ENCODE measurements around the gene CDC34. TPM values are rescaled to one million over a fixed set of nuclear protein-coding genes. Genes with fewer than 3 reads are reported as not detected.

Gene CDC34, protein sequence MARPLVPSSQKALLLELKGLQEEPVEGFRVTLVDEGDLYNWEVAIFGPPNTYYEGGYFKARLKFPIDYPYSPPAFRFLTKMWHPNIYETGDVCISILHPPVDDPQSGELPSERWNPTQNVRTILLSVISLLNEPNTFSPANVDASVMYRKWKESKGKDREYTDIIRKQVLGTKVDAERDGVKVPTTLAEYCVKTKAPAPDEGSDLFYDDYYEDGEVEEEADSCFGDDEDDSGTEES
- total RNA-seq, result 10 to 100 TPM; 35.4 to 52.6 (median 51.3) TPM
- total RNA-seq (2013), result 41.9 TPM
- total RNA-seq, result 10.1 to 46.9 (median 29.6) reads per million in 29 experiments

DNA sequence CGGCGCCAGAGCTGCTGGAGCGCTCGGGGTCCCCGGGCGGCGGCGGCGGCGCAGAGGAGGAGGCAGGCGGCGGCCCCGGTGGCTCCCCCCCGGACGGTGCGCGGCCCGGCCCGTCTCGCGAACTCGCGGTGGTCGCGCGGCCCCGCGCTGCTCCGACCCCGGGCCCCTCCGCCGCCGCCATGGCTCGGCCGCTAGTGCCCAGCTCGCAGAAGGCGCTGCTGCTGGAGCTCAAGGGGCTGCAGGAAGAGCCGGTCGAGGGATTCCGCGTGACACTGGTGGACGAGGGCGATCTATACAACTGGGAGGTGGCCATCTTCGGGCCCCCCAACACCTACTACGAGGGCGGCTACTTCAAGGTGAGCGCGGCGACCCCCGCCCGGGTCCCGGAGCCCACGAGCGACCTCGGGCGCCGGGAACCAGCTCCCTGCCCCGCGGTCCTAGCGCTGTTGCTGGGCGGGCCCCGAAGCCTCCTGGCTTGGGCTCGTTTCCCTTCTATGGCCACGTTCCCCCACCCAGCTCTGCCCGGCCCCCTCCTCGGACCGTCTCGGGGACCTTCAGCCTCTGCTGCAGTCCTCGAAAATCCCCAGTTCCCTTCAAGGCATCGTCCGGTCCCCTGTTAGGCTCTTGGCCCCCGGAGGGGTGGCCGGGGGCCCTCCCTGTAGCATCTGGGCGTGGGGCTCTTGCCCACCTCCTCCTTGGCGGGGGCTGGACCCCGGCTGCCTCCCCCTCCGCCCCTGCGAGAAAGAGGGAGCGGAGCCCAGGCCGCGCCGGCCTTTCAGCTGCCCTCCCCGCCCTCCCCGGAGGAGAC, at the start of gene CDC34:
CDC34 (plus strand) TSS at position 8 of the 808 bp plus-strand sequence; CDS start at position 180, 172 bp downstream.
- DNase-seq, result peak in 1 of 35 experiments; percentile 22
- peak within 1 kb of the TSS; percentile 49 to 79 for H3K27ac Mint-ChIP-seq
- no peaks in the 10 kb centered on the region for H3K36me3 Mint-ChIP-seq
- peak within 1 kb of the TSS; percentile 84 to 90 for H3K4me3 ChIP-seq (ENCODE audit: control insufficient read depth in 1 of 2, extremely low read depth in 1 of 2, low read length in 1 of 2)
- H3K4me1 Mint-ChIP-seq, result peaks cover 15 to 27% (median 19%) of the 10 kb centered on the region in 3 donors
- peak in 3 of 4 experiments; percentile 3 to 35 (median 28) for ATAC-seq (replicated peaks in 1 of 4)
- H3K36me3 ChIP-seq (ENCODE audit: control insufficient read depth in 2 of 2, extremely low read depth in 1 of 2, insufficient read depth in 1 of 2, low read length in 1 of 2), result peaks cover 11 to 20% of the 10 kb centered on the region in 2 donors
- POLR2A ChIA-PET, result interaction anchor here (0.6 kb wide), 3 partner anchors 11 to 25 kb away, joined by 6 to 7 read pairs (median 6); partner anchors contain the start of gene TPGS1 (in 1 of the 2)
- peaks cover 6 to 44% of the 10 kb centered on the region in 2 experiments for H3K4me1 ChIP-seq (ENCODE audit: control insufficient read depth in 1 of 2, extremely low read depth in 1 of 2, insufficient read depth in 2 of 2, low read length in 2 of 2)
- H3K9me3 ChIP-seq, result no peaks in the 10 kb centered on the region
- H3K27me3 ChIP-seq (replicated peaks in 1 of 2; ENCODE audit: control insufficient read depth in 2 of 2, extremely low read depth in 1 of 2, insufficient read depth in 2 of 2, low read length in 1 of 2), result peaks cover 0 to 13% of the 10 kb centered on the region in 2 experiments
- H3K27me3 Mint-ChIP-seq, result no peaks in the 10 kb centered on the region
- H3K9me3 Mint-ChIP-seq, result no peaks in the 10 kb centered on the region
- CTCF ChIA-PET, result interaction anchor here (0.6 to 3.9 kb wide), 6 partner anchors 21 to 1033 kb away, joined by 3 to 36 read pairs (median 4); no protein-coding TSS in a partner anchor
- peak within 1 kb of the TSS; percentile 82 to 86 (median 85) for H3K4me3 Mint-ChIP-seq
- H3K27ac ChIP-seq (ENCODE audit: low read length), result peak within 1 kb of the TSS; percentile 45
- under 1% methylated on average over 83 of the region's 84 CpGs for WGBS (ENCODE audit: insufficient coverage)

DNA sequence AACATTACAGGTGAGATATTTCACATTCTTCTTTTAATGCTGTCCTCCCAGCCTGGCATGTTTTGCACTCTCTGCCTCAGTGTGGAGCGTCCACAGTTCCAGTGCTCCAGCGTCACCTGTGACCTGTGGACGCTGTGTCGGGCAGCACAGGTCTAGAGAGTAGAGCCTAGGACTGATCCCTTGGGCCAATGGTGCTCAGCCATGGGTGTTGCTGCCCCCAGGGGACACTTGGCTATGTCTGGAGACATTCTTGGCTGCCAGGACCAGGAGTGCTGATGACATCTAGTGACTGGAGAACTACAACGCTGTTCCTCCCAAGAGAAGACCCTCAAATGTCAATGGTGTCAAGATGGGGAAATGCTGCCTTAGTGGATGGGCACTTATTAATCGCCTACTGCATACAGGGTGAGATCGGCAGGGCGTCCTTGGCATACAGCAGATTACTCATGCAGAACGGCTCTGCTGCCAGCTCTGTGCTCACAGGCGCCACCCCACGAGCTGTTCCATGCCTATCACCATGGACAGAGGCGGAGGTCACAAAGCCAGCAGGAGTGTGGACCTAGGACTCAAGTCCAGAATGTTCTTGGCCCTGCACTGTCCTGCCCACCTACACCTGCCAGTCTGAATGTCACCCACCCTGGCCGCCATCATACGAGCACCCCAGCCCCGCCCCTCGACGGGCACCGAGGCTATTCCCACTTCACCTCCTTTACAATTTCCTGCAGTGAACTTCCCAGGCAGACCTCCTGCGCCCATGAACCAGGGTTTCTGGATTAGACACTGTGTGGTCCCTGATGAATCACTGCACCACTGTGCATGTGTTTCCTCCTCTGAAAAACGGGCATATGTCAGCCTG, 49.1 kb upstream of the CDC34 start:
- no peak for ATAC-seq (replicated peaks in 1 of 4)
- Mint-ChIP-seq H3K4me1 (peaks cover 5 to 20% (median 10%) of the 10 kb centered on the region in 3 donors), H3K27ac (peak overlapping the region in 1 of 2 donors; percentile 23), H3K4me3 (no peak overlapping the region), H3K27me3 (peaks cover 3 to 18% of the 10 kb centered on the region in 2 donors), H3K9me3 (peaks cover 5 to 13% (median 6%) of the 10 kb centered on the region in 3 donors), H3K36me3 (no peaks in the 10 kb centered on the region)
- no peaks in the 10 kb centered on the region for H3K36me3 ChIP-seq (ENCODE audit: control insufficient read depth in 2 of 2, extremely low read depth in 1 of 2, insufficient read depth in 1 of 2, low read length in 1 of 2)
- peaks cover 0 to 7% of the 10 kb centered on the region in 2 experiments for H3K4me1 ChIP-seq (ENCODE audit: control insufficient read depth in 1 of 2, extremely low read depth in 1 of 2, insufficient read depth in 2 of 2, low read length in 2 of 2)
- no peaks in the 10 kb centered on the region for H3K9me3 ChIP-seq
- H3K27me3 ChIP-seq (replicated peaks in 1 of 2; ENCODE audit: control insufficient read depth in 2 of 2, extremely low read depth in 1 of 2, insufficient read depth in 2 of 2, low read length in 1 of 2), result peaks cover 3 to 42% of the 10 kb centered on the region in 2 experiments
- H3K4me3 ChIP-seq (ENCODE audit: control insufficient read depth in 1 of 2, extremely low read depth in 1 of 2, low read length in 1 of 2), result no peak overlapping the region
- H3K27ac ChIP-seq (ENCODE audit: low read length), result no peak overlapping the region
- ChIA-PET CTCF (no interaction called here), POLR2A (no interaction called here)
- WGBS (ENCODE audit: insufficient coverage), result 64% methylated on average over 20 of the region's 20 CpGs
- no peak for DNase-seq

DNA sequence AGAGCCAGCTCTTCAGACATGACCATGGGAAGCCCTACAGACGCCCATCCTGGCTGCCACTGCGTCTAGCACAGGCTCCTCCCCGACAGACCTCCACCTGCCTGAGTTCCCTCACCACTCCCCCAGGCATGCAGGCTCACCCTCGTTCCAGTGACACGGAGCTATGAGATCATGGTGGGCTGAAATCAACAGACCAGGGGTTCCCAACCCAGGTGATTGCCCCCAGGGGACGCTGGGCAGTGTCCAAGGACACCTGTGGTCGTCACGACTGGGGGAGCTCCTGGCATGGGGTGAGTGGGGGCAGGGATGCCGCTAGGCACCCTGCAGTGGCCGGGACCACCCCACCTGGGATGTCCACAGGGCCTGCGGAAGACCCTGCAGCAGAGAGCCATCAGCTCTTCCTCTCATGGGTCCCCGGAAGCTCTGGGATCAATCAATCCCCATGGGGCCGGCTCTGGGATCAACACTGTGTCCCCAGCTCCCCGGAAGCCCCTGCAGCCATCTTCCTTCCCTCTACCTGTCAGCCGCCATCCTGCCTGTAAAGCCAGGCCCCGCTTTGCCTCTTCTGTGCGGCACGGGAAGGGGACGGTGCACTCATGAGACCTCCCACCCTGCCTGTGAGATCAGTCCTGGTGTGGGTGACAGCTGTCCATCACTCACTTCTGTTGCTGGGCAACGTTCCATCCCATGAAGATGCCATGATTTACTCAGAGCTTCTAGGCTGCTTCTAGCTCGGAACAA, 48.1 kb upstream of the CDC34 start:
- Mint-ChIP-seq H3K27ac (no peak overlapping the region), H3K9me3 (peaks cover 5 to 13% (median 6%) of the 10 kb centered on the region in 3 donors), H3K27me3 (peaks cover 3 to 18% of the 10 kb centered on the region in 2 donors), H3K4me1 (peaks cover 11 to 25% (median 13%) of the 10 kb centered on the region in 3 donors), H3K4me3 (no peak overlapping the region), H3K36me3 (no peaks in the 10 kb centered on the region)
- no peak overlapping the region for H3K4me3 ChIP-seq (ENCODE audit: control insufficient read depth in 1 of 2, extremely low read depth in 1 of 2, low read length in 1 of 2)
- 65% methylated on average over 19 of the region's 21 CpGs for WGBS (ENCODE audit: insufficient coverage)
- no peaks in the 10 kb centered on the region for H3K36me3 ChIP-seq (ENCODE audit: control insufficient read depth in 2 of 2, extremely low read depth in 1 of 2, insufficient read depth in 1 of 2, low read length in 1 of 2)
- DNase-seq, result no peak
- no peak for ATAC-seq (replicated peaks in 1 of 4)
- POLR2A ChIA-PET, result no interaction called here
- no peaks in the 10 kb centered on the region for H3K9me3 ChIP-seq
- CTCF ChIA-PET, result no interaction called here
- H3K27me3 ChIP-seq (replicated peaks in 1 of 2; ENCODE audit: control insufficient read depth in 2 of 2, extremely low read depth in 1 of 2, insufficient read depth in 2 of 2, low read length in 1 of 2), result peaks cover 3 to 34% of the 10 kb centered on the region in 2 experiments
- H3K4me1 ChIP-seq (ENCODE audit: control insufficient read depth in 1 of 2, extremely low read depth in 1 of 2, insufficient read depth in 2 of 2, low read length in 2 of 2), result peaks cover 0 to 13% of the 10 kb centered on the region in 2 experiments
- no peak overlapping the region for H3K27ac ChIP-seq (ENCODE audit: low read length)

- Histone ChIP-seq H3K4me3 (ENCODE audit: control insufficient read depth in 1 of 2, extremely low read depth in 1 of 2, low read length in 1 of 2) (no peak overlapping the region), H3K9me3 (no peaks in the 10 kb centered on the region), H3K4me1 (ENCODE audit: control insufficient read depth in 1 of 2, extremely low read depth in 1 of 2, insufficient read depth in 2 of 2, low read length in 2 of 2) (peaks cover 0 to 15% of the 10 kb centered on the region in 2 experiments), H3K27ac (ENCODE audit: low read length) (no peak overlapping the region), H3K36me3 (ENCODE audit: control insufficient read depth in 2 of 2, extremely low read depth in 1 of 2, insufficient read depth in 1 of 2, low read length in 1 of 2) (no peaks in the 10 kb centered on the region), H3K27me3 (replicated peaks in 1 of 2; ENCODE audit: control insufficient read depth in 2 of 2, extremely low read depth in 1 of 2, insufficient read depth in 2 of 2, low read length in 1 of 2) (peaks cover 3 to 34% of the 10 kb centered on the region in 2 experiments)
- no peaks in the 10 kb centered on the region for H3K36me3 Mint-ChIP-seq
- DNase-seq (no peak), ATAC-seq (replicated peaks in 1 of 4) (no peak)
- H3K4me3 Mint-ChIP-seq, result no peak overlapping the region
- peaks cover 5 to 13% (median 6%) of the 10 kb centered on the region in 3 donors for H3K9me3 Mint-ChIP-seq
- ChIA-PET POLR2A (no interaction called here), CTCF (no interaction called here)
- peaks cover 3 to 18% of the 10 kb centered on the region in 2 donors for H3K27me3 Mint-ChIP-seq
- peaks cover 12 to 26% (median 14%) of the 10 kb centered on the region in 3 donors for H3K4me1 Mint-ChIP-seq
- no peak overlapping the region for H3K27ac Mint-ChIP-seq
- WGBS (ENCODE audit: insufficient coverage), result 56% methylated on average over 9 of the region's 15 CpGs
Measured at GRCh38 chr19:484494-484893, 47.1 kb upstream of the CDC34 start.

DNA sequence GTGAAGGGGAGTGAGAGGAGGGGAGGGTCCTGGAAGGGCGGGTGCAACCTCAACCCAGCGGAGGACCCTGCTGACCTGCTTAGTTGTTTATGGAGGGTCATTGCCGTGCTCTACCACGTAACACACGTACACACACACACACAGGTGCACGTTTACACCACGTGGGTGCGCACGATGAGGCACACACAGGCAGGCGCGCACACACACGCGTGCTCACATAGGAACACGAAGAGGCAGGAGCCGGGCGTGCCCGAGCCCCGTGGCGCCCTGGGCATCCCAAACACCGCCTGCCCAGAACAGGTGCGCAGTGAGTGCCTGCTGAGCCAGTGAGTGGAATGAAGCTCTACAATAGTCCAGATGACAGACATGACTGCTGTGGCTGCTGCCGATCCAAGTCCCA, 46.5 kb upstream of the CDC34 start:
- peaks cover 0 to 15% of the 10 kb centered on the region in 2 experiments for H3K4me1 ChIP-seq (ENCODE audit: control insufficient read depth in 1 of 2, extremely low read depth in 1 of 2, insufficient read depth in 2 of 2, low read length in 2 of 2)
- ATAC-seq (replicated peaks in 1 of 4) (no peak), DNase-seq (no peak)
- CTCF ChIA-PET, result no interaction called here
- Mint-ChIP-seq H3K4me1 (peaks cover 10 to 26% (median 16%) of the 10 kb centered on the region in 3 donors), H3K4me3 (no peak overlapping the region), H3K27ac (no peak overlapping the region), H3K9me3 (peaks cover 5 to 10% (median 6%) of the 10 kb centered on the region in 3 donors), H3K36me3 (no peaks in the 10 kb centered on the region), H3K27me3 (peaks cover 3 to 18% of the 10 kb centered on the region in 2 donors)
- no peaks in the 10 kb centered on the region for H3K9me3 ChIP-seq
- no peak overlapping the region for H3K4me3 ChIP-seq (ENCODE audit: control insufficient read depth in 1 of 2, extremely low read depth in 1 of 2, low read length in 1 of 2)
- peaks cover 3 to 34% of the 10 kb centered on the region in 2 experiments for H3K27me3 ChIP-seq (replicated peaks in 1 of 2; ENCODE audit: control insufficient read depth in 2 of 2, extremely low read depth in 1 of 2, insufficient read depth in 2 of 2, low read length in 1 of 2)
- H3K36me3 ChIP-seq (ENCODE audit: control insufficient read depth in 2 of 2, extremely low read depth in 1 of 2, insufficient read depth in 1 of 2, low read length in 1 of 2), result no peaks in the 10 kb centered on the region
- 86% methylated on average over 19 of the region's 22 CpGs for WGBS (ENCODE audit: insufficient coverage)
- no peak overlapping the region for H3K27ac ChIP-seq (ENCODE audit: low read length)
- POLR2A ChIA-PET, result no interaction called here

All from T-cell (primary cell).